Stimulated activated CD4-positive, alpha-beta T cell treated with anti-CD3 and anti-CD28 coated beads, Interleukin-12 subunit alpha, Interleukin-12 subunit beta, amount 100 ng/mL, for 4 hours (primary cell): ENCODE results near the gene BTK.
"Not testable (repeated sequence)": the region's sequence is repeated elsewhere in the genome, so short reads cannot be mapped to it uniquely, and the experiment has no call there.

Experiments
- DNase-seq: peaks from one replicate; pipeline ENCODE4 v3.0.0-alpha.2; 2020

BTK gene

GRCh38 chrX:101334310-101334709 lies 51.7 kb downstream of the BTK start:
- not testable (repeated sequence) for DNase-seq

GRCh38 chrX:101326600-101326999 lies 59.4 kb downstream of the BTK start:
- not testable (repeated sequence) for DNase-seq

DNA sequence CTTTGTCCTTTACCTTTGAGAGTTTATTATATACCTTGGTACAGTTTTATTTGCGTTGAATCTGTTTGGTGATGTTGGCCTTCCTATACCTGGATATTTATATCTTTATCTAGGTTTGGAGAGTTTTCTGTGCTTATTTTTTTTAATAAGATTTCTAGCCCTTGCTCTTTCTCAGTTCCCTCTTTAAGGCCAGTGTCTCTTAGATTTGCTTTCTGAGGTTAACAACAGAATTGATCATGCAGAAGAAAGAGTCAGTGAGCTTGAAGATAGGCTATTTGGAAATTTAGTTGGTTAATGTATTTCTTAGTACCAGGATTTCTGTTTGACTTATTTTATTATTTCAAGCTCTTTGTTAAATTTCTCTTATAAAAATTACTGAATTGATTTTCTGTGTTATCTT lies 82.2 kb downstream of the BTK start:
- DNase-seq, result no peak
